ENCODE results near the gene TMTC3.
"Not testable (repeated sequence)": the region's sequence is repeated elsewhere in the genome, so short reads cannot be mapped to it uniquely, and the experiment has no call there.

TMTC3 gene

DNA sequence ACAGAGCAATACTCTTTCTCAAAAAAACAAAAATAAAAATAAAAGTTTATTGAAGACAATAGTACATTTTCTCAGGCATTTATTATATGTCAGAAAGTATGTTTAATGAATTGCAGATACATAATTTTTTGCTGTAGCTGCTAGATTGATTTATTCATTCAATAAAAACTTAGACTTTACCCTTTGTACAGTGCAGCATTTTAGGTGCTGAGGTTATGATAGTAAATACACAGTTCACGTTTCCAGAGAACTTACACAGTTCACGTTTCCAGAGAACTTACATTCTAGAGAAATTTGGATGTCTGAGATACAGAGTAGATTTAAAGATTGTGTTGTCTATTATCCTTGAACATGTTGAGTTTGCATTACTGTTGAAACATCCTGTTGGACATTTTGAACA is 25.3 kb downstream of the TMTC3 start:
- DNase-seq: no peak

DNA sequence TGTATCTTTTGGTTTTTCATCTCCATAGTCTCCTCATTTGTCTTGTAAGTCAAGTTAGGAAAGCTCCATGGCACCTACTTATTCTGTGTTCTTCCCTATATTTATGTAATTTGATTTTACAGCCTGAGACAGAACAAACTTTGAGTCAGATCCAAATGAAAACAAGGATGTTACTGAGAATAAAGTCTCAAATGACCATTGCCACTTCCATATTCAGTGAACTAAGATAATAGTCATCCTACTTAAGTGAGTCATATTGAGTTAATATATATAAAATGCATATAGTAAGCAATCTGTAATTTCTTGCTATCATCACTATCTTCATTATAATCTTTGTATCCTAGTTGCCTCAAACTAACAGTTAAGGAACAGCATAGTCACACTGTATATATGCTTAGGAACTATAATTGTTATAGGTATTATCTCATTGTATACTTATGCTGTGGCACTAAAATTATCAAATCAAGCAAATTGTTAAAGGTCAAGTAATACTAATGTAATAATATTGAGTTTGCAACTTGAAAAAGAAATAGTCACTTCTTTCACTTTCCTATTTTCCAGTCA is 30.8 kb downstream of the TMTC3 start:
- DNase-seq: no peak

DNA sequence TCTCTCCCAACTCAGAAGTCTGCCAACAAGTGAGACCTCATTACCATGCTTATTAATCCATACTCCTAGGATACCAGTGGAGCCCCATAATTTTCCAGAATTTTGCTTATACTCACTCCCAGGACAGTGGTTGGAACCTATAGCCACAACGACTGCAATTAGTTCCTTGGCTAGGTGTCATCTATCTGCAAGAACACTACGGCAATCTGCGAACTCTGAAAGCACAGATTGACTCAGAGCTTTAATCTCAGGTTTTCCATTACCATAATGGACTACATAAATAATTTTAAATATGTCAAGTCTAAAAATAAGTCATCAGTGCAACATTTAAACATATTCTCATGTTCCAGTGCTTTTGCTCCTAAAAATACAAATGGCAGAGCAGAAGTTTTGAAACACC is 33.4 kb downstream of the TMTC3 start:
- no peak for DNase-seq

DNA sequence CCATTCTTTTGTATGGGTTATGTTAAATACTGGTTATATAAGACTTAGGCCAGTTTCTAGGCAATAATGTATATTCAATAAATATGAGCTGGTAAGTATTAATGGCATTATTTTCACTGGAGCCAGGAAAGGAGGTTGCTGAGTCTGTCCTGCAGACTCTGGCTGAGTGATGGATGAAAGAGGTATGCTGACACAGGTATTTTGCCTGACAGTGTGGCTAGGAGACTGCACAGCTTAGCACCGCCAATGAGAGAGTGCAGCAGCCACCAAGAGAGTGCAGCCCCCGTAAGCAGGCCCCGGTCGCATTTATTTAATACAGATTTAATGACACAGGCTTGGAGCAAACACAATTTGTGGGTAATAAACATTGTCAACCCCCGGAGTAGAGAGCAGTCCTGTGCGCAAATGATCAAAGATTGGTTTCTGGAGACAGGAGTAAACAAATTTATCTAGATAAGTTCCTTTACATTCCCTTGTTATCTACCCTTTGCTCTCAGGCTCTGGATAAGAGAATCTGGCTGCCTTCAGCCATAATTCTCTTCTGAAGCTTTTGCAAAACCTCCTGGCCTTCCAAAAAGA is 37.4 kb downstream of the TMTC3 start:
- DNase-seq: no peak

GRCh38 chr12:88181881-88182280 is 39.8 kb downstream of the TMTC3 start:
- DNase-seq: no peak

- DNase-seq: no peak
Measured at GRCh38 chr12:88182416-88182815, 40.3 kb downstream of the TMTC3 start.

DNA sequence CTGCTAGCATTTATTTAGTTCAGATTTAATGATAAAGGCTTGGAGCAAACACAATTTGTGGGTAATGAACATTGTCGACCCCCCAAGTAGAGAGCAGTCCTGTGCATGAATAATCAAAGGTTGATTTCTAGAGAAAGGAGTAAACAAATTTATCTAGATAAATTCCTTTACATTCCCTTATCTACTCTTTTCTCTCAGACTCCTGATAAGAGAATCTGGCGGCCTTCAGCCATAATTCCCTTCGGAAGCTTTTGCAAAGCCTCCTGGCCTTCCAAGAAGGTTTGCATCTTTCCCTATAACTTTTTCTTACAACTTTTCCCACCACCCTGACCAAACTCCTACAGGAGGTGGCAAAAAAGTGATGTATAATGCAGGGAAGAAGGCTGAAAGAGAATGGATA is 42.1 kb downstream of the TMTC3 start:
- DNase-seq: no peak

DNA sequence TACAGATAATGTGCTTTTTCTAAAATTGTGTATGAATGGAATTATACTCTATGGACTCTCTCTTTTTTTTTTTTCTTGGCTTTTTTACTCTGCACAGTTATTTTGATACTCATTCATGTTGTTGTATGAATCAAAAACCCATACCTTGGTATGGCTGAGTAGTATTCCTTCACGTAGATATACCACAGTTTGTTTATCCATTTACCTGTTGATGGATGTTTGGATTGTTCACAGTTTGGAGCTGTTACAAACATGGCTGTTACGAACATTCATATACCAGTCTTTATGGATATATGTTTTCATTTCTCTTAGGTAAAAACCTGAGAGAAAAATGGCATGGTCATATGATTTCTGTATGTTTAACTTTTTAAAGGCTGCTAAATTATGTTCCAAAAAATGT is 43.2 kb downstream of the TMTC3 start:
- DNase-seq: no peak

- no peak for DNase-seq
Measured at GRCh38 chr12:88185988-88186387, 43.9 kb downstream of the TMTC3 start.

- no peak for DNase-seq
Measured at GRCh38 chr12:88187571-88187970, 45.5 kb downstream of the TMTC3 start.

GRCh38 chr12:88188180-88188579 is 46.1 kb downstream of the TMTC3 start:
- no peak for DNase-seq

GRCh38 chr12:88192426-88192825 is 50.3 kb downstream of the TMTC3 start:
- DNase-seq: no peak

- no peak for DNase-seq
Measured at GRCh38 chr12:88194868-88195267, 52.8 kb downstream of the TMTC3 start.

DNA sequence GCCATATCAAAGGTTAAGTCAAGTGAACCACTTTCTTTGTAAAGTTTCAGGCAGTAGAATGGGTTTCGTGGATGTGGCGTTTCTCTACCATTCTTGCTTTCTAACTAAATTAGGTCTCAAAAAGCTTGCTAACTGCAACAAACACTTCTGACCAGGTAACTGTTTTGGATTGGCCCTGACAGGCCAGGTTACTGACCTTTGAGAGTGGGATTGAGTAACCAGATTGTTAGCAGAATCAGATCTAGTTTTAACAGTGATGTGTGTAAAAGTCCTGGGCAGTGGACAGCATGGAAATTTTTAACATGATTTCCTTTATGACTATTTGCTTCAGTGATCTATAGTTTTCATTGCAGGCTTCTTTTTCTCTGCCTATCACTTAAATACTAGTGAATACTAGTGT is 57.9 kb downstream of the TMTC3 start:
- no peak for DNase-seq

DNA sequence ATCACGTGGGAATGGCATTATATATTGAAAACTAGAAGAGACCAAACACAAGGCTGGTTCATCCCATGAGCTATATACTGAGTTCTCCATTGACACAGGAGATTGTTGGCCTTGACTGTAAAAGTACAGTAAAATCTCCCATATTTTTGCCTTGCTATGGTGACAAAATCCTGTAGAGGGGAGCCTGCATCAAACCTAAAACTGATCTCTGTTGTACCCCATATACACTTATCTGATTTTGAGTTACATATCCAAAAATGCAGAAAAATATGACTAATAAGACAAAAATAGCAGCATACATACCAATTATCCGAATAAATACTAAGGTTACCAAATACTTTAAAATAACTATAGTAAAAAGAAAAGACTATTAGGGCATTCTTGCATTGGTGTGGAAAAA is 60.4 kb downstream of the TMTC3 start:
- no peak for DNase-seq

DNA sequence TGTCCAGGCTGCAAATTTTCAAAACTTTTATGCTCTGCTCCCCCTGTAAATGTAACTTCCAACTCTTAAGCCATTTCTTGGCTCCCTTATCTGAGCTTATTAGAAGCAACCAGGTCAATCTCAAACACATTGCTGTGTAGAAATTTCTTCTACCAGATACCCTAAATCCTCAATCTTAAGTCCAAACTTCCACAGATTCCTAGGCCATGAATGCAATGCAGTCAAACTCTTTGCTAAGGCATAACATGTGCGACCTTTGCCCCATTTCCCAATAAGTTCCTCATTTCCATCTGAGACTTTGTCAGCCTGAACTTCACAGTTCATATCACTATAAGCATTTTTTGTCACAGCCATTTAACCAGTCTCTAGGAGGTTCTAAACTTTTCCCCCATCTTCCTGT is 64.5 kb downstream of the TMTC3 start:
- no peak for DNase-seq

DNA sequence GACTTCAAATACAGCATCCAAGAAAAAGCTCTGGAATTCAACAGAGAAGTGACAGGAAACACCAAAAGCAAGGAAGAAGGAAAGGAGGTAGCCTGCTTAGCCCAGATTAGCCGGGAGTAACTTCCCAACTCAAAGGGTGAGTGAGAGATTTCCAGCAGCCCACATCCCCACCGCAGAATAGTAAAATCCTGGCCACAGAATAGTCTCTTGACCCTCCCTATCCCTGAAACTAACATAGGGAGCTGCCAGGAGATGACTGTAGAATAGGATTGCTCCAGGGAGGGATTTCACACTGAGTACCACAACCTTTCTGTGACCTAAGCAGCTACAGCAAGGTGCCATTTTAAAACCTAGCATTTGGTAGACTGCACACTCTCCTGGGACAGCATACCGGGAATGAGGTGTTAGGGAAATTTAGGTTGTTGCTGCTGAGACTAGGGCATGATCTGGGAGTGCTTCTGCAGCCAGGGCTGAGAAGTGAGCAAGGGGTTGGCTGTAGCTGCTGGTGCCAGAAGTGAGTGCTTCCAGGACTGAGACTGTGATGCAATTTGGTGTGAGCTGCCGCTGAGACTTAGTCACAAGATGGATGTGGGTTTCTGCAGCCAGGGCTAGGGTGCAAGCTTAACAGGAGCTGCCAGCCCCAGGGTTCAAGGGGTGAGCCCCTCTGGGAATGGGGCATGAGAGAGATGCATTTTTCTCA is 66.0 kb downstream of the TMTC3 start:
- DNase-seq: no peak

GRCh38 chr12:88208661-88209060 is 66.6 kb downstream of the TMTC3 start:
- no peak for DNase-seq

DNA sequence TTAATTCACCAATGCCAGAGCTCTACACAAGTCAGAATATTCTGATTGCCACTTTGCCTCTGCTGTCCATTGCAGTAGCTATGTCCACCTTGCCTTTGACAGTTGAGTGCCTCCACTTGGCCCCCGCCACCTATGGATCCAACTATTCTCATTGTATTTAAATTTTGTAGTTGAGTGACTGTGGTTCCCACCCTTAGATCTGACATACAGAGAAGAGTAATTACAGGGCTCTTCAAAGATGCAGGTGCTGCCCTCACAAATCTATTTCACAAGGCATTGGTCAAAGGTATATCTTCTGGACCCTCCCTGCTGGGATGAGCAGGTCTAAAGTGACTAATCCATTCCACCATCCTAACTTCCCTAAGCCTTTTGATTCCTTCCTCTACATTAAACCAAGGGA is 68.2 kb downstream of the TMTC3 start:
- not testable (repeated sequence) for DNase-seq

- no peak for DNase-seq
Measured at GRCh38 chr12:88218293-88218692, 76.2 kb downstream of the TMTC3 start.

GRCh38 chr12:88219861-88220260 is 77.8 kb downstream of the TMTC3 start:
- no peak for DNase-seq

GRCh38 chr12:88223519-88223918 is 81.4 kb downstream of the TMTC3 start:
- no peak for DNase-seq

GRCh38 chr12:88225776-88226175 is 83.7 kb downstream of the TMTC3 start:
- no peak for DNase-seq

DNA sequence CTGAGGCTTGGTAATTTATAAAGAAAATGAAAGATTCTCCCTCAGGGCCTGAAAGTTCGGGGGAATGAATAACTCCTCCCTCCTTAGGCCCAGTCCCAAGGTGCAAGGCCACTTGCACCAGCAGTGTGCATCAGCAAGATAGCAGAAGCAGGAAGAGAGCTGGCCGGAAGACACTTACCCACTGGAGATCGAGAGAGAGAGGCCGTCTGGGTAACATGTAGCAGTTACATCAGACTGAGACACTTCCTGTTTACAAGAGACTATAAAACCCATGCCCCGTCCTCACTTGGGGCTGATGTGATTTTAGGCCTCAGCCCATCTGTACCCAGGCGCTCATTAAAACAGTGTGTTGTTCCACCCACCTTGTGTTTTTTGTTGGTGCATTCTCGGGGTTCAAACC is 85.2 kb downstream of the TMTC3 start:
- no peak for DNase-seq

- no peak for DNase-seq
Measured at GRCh38 chr12:88227871-88228270, 85.8 kb downstream of the TMTC3 start.

All from NCI-H1436 treated with DMSO at 0.1 percent for 48 hours (cell line).